ENCODE data around the gene C1orf21.

DNA sequence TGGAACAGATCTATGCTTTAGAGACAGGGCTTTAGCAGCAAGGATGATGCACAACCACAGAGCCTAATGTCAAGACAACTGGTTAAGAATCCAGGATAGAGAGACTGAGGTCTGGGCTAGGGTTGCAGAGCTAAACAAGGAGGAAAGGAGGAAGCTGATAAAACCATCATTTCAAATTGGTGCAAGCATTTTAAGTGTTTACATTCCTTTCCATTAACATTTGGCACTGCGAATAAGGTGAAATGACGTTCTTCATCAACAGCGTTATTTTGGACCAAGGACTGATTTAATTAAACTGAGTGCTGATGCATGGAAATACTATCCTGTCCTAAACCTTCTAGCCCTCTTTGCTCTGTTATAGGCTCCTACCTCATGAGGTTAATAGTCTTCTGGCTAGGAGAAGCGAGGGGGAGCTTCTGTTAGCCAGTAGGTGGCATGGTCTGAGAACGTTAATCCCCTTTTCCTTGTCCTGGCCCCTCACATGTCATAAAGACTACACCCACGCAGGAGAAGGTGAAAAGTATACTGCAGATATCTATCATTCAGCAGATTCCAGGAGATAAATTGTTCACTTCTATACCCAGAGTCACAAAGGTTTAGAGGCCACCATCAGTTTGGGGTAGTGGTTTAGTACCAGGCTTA, 7.6 kb upstream of the C1orf21 start:
- TF ChIP-seq POLR2A (IDR thresholded peaks at IDR 0.05; ENCODE audit: low read length) (no peak), GATA1 (IDR thresholded peaks at IDR 0.05; ENCODE audit: low read depth, low read length) (no peak)
